Tibial nerve (tissue), 4 donors: ENCODE results near the gene DHCR7.

Experiments
- EP300 ChIP-seq, 2 donors: sonication (generic); formaldehyde crosslinking; IDR thresholded peaks; one replicate each; pipeline ENCODE4 v1.6.1; 2017; ENCODE audit warnings: antibody characterized with exemption in 2 of 2, mild to moderate bottlenecking in 1 of 2
- TF ChIP-seq, protein P1 (sequence below), 5 experiments: fragments of 200-600 bp in 3 of 5; fragments of 450-650 bp in 2 of 5; sonication (generic) in 3 of 5; IDR thresholded peaks; one replicate each; pipeline ENCODE4 v1.5.1; 2016 to 2019; ENCODE audit warnings: antibody characterized with exemption in 5 of 5, mild to moderate bottlenecking in 3 of 5, moderate library complexity in 2 of 5

DNA sequence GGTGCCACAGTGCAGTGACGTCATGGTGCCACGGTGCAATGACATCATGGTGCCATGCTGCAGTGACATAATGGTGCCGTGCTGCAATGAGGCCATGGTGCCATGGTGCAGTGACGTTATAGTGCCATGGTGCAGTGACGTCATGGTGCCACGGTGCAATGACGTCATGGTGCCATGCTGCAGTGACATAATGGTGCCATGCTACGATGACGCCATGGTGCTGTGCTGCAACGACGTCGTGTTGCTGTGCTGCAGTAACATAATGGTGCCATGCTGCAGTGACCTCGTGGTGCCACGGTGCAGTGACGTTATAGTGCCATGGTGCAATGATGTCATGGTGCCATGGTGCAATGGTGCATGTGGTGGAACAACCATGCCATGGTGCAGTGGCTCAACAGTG, 45.3 kb downstream of the DHCR7 start:
- TF ChIP-seq, protein P1, sequence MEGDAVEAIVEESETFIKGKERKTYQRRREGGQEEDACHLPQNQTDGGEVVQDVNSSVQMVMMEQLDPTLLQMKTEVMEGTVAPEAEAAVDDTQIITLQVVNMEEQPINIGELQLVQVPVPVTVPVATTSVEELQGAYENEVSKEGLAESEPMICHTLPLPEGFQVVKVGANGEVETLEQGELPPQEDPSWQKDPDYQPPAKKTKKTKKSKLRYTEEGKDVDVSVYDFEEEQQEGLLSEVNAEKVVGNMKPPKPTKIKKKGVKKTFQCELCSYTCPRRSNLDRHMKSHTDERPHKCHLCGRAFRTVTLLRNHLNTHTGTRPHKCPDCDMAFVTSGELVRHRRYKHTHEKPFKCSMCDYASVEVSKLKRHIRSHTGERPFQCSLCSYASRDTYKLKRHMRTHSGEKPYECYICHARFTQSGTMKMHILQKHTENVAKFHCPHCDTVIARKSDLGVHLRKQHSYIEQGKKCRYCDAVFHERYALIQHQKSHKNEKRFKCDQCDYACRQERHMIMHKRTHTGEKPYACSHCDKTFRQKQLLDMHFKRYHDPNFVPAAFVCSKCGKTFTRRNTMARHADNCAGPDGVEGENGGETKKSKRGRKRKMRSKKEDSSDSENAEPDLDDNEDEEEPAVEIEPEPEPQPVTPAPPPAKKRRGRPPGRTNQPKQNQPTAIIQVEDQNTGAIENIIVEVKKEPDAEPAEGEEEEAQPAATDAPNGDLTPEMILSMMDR (IDR thresholded peaks at IDR 0.05), result no peak
- TF ChIP-seq EP300 (IDR thresholded peaks at IDR 0.05), result no peak
